SK-N-SH treated with all-trans-retinoic acid at 6 μM for 48 hours (cell line): Measurements from ENCODE around the gene ANO9.

ENCODE experiments used
- ARNTL ChIP-seq: fragments of 450-650 bp; formaldehyde crosslinking; IDR thresholded peaks from 2 replicates; pipeline ENCODE4 v1.5.0; 2020; ENCODE audit warnings: low read depth, mild to moderate bottlenecking, moderate library complexity, borderline replicate concordance
- CREB5 ChIP-seq: fragments of 250-450 bp; sonication (Bioruptor Pico); IDR thresholded peaks from 2 replicates; pipeline ENCODE4 v1.5.1; 2020; ENCODE audit warnings: low read depth, mild to moderate bottlenecking, moderate library complexity
- CSDC2 ChIP-seq: fragments of 250-450 bp; sonication (Bioruptor Pico); IDR thresholded peaks from 2 replicates; pipeline ENCODE4 v1.5.0; 2020; ENCODE audit warnings: mild to moderate bottlenecking, moderate library complexity
- PATZ1 ChIP-seq: fragments of 250-450 bp; sonication (Bioruptor Pico); IDR thresholded peaks from 2 replicates; pipeline ENCODE4 v1.8.0; 2020; ENCODE audit warnings: mild to moderate bottlenecking, moderate library complexity, borderline replicate concordance
- PPARA ChIP-seq: fragments of 250-450 bp; sonication (Bioruptor Pico); IDR thresholded peaks from 2 replicates; pipeline ENCODE4 v1.5.0; 2020; ENCODE audit warnings: mild to moderate bottlenecking, borderline replicate concordance
- TOX ChIP-seq: fragments of 250-450 bp; sonication (Bioruptor Pico); IDR thresholded peaks from 2 replicates; pipeline ENCODE4 v1.8.0; 2021; ENCODE audit warnings: mild to moderate bottlenecking, moderate library complexity, borderline replicate concordance

GRCh38 chr11:392102-392777 lies 49.6 kb downstream of the ANO9 start:
- no peak for TF ChIP-seq PPARA (CRISPR knock-in tag)
- TF ChIP-seq TOX (CRISPR knock-in tag): no peak
- TF ChIP-seq PATZ1: no peak
- no peak for TF ChIP-seq ARNTL (CRISPR knock-in tag)
- no peak for TF ChIP-seq CREB5 (CRISPR knock-in tag)
- TF ChIP-seq CSDC2 (CRISPR knock-in tag): no peak
